GM19043 (cell line): ENCODE measurements around the gene GUCY1A2.
"Not testable (repeated sequence)": the region's sequence is repeated elsewhere in the genome, so short reads cannot be mapped to it uniquely, and the experiment has no call there.

Experiments used
- ATAC-seq: cut with Tn5 transposase; IDR thresholded peaks from one replicate; pipeline ENCODE4 v1.9.1; 2021; ENCODE audit warnings: low read depth; ENCODE audit not compliant: unreplicated experiment

Gene GUCY1A2

DNA sequence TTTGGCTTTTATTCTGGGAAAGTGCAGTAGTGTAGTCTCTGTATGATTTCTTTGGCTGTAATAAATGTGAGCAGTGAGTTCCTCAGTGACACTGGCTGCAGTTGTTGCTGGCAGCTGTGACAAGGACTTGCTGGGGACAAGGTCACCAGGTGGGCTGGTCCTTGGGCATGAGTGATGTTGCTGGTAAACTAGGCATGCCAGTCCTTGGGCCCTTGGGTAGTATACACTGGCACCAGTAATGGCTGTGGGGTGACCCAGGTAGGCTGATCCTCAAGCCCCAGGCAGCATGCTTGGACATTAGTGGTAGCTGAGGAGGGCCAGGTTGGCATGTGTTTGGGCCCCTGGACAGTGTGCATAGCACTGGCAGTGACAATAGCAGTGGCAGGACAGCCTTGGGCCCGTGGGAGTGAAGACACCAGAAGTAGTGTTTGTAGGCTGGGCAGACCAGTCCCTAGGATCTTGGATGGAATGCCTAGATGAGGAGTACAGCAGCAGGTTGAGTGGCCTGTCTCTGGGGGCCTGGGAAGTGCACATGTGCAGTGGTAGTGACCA, 164.3 kb downstream of the GUCY1A2 start:
- ATAC-seq: no peak

DNA sequence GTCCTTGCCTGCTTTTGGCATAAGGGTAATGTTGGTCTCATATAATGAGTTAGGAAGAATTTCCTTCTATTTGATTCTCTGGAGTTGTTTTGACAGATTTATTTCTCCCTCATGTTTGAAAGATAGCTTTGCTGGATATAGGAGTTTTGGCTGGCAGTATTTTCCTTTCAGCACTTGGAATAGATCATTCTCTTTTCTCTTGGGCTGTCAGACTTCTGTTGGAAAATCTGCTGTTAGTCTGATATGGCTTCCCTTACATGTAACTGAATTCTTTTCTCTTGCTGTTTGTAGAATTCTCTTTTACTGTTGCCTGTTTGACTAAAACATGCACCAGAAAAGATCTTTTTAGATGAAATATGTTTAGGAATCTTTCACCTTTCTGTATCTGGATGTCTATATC, 165.5 kb downstream of the GUCY1A2 start:
- ATAC-seq: no peak

DNA sequence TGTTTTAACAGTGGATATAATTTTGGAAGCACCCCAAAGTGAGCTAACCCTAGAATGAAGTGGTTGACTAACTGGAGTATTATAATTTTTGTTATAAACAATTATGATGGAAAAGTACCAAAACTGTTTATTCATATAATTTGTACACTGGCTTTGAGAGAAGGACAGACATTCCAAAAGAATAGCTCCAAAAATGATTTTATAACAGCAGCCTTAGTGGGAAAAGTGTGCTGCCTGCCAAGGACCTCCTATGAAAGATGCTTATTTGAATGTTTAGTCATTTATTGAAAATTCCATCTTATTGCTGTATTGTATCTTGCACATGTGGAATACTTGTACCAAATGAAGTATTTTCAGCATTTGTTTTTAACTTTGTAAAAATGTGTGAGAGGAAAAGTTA, 169.8 kb downstream of the GUCY1A2 start:
- no peak for ATAC-seq

DNA sequence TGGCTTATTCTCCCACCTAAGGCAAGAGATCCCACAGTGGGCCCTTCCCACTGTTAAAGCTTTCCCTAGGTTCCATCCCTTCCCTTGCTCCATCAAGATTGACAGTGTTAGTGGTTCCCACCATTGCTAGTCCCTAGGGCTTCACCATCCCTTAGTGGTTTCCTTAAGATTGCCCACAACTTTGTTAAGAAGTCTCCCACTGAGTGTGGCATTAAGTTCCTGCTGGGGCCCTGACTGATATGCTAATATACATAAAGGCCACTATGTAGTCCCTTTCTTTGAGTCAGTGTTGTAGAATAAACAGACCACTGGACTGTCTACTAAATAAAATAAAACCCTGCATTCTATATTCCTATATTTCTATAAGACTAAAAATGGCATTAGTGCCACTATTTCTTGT, 176.1 kb downstream of the GUCY1A2 start:
- no peak for ATAC-seq

DNA sequence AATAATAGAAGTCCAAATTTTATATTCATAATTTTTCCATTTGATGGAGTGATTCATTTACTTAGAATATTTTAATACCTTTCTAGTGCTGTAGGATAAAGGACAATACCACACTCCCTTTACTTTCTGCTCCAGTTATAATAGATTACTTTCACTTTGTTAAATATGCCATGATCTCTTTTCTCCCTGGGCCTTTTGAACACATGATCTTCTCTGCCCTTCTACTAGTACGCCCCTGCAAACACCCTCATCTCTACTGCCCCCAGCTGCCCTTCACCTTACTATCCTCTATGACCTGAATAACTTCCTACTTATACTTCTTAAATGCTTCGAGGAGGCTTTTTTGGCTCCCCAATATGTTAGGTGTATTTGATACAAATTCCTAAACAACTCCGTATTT, 177.3 kb downstream of the GUCY1A2 start:
- no peak for ATAC-seq

DNA sequence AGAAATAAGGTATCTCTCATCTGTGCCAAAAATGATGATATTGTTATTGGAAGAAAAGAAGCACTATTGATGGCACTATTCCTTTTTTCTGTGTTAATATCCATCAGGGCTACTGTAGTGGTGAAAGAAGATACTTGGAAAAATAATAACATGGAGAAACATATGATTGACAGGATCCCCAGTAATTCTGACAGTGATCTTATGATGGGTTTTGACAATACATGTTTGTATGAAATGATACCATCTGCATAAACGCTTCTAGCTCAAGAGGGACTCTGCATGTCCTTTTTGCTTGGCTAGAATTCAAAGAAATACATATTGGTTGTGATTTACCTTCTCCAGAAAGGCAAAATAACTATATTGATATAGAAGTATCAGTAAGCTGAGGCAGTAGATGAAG, 178.1 kb downstream of the GUCY1A2 start:
- ATAC-seq: no peak

DNA sequence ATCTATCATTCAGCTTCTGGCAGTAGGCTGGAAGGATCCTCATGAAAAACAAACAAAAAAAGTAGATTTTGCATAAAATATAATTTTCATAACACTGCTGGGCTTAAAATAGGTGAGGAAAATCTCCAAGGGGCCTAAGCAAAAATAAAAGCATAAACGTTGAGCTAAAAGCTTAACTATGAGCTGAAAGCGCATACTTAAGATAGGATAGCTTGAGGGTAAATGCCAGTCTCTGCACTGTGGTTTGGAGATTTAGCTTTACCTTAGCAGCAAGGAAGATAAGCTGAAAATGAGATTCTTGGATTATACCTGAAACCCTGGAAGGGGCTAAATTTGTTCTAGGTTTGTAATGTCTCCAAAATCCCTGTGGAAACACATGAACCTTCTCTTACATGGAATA, 183.7 kb downstream of the GUCY1A2 start:
- no peak for ATAC-seq

DNA sequence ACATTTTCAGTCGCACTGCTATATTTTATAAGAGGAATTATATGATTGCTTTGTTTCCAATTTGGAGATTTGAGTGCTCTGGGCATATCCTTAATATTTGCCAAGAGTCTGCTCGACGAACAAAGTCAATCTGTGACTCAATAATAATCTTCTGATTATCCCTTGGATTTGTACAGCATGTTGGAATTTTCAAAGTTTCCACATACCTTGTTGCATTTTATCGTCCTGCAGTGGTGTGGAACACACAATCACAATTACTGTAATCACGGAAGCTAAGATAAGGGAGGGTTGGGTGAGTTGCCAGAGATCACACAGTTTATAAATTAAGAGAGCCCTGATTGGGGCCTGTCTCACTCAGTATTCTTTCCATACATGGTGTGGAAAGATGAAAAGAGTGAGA, 189.3 kb downstream of the GUCY1A2 start:
- no peak for ATAC-seq

DNA sequence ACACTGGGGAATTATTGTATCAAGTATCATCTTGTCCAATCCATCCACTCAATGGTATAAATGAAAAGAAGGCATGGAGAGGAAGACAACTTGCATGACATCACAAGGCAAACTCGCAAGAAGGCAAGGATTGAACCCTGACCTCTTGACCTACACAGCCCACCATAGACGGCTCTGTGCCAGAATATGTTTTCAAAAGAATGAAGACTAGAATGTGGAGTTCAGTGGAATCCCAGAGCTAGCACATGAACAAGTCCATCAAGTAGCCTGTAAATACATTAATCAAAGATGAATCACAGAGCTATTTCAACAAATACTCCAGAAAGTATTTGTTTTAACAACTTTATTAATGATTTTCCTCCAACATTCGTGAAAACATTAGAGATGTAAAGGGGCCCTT, 189.7 kb downstream of the GUCY1A2 start:
- no peak for ATAC-seq

DNA sequence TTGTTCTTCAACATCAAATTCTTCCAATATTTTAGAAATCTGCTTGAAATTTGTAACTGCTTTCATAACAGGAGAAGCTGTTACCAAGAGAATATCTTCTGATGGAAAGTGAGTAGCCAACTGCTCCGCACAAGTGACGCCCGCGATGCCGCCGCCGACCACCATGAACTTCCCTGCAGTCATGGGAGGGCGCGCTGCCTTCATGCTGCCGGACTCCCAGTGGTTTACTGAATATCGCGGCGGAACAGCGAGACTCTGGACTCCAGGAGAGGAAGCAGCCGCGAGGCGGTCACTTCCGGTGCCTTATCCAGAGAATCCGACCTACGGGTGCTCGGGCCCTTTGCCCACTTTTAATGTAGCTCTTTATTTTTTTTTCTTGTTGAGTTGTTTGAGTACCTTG, 190.6 kb downstream of the GUCY1A2 start:
- ATAC-seq: no peak

DNA sequence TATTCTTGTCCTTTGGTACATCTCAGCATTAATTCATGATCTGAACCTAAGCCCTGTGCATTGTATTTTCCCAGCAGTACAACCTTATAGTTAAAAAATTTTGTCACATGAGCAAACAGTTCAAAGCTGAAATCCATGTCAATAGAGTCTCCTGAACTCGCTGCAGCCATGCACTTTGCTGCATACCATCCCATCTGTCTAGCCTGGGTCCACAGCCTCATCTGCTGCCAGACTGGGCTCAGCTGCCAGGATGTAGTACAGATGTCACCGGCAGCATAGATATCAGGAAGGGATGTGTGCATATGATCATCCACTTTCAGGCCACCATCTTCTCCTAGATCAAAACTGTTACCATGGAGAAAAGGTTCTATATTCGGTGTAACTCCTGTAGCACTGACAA, 191.7 kb downstream of the GUCY1A2 start:
- ATAC-seq: not testable (repeated sequence)

DNA sequence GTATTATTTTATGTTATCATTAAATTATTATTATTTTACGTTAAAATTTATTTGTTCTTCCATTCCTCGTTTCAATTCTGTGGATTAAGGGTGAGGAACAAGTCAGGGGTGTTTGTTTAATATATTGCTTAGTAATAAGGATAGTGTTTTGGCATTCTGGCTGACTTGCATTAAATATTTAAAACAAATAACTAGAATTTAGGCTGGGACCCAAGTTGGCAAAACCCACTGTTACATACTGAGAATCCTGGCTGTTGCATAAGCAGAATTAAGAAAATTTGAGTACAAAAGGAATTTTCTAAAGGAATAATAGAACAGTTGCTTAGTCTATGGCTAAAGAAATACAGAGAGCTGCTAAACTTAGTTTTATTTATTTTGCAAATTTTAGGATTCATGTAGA, 196.4 kb downstream of the GUCY1A2 start:
- ATAC-seq: no peak

DNA sequence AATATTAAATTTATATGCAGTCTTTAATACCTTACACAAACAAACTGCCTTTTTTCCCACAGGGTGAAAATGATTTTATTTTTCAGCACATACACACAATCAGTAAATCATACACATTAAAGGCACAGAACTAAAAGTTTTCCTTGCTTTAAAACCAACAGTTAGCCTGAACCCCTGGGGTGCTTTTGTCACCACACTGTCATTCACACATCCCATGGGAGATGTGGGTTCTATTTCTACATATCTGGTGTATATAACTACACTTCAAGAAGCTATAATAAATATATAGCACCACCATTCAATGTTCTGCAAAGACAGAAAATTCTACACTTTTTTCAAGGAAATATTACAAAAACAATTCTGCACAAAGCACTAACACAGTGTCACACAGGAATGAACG, 197.0 kb downstream of the GUCY1A2 start:
- ATAC-seq: no peak

DNA sequence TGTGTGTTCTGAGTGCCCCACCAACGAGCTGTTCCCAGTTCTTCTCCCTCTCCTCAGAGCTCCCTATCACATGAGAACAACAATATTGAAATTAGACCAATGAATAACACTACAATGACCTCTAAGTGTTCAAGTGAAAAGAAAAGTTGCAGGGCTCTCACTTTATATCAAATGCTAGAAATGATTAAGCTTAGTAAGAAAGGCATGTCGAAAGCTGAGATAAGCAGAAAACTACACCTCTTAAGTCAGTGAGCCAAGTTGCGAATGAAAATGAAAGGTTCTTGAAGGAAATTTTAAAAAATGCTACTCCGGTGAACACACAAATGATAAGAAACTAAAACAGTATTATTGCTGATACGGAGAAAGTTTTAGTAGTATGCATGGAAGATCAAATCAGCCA, 199.8 kb downstream of the GUCY1A2 start:
- ATAC-seq: no peak

DNA sequence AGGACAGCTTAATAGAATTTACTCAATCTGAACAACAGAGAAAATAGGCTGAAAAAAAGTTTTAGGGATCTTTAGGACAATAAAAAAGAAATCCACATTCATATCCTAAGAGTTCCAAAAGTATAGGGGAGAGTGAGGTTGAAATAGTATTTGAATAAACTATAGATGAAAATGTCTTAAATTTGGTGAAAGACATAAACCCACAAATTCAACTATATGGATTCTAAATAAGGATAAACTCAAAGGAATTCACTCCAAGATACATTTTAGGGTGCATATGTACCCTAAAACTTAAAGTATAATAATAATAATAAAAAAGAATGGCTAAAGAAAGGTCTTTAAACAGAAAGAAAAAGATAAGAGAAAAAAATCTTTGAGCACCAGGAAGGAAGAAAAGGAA, 203.1 kb downstream of the GUCY1A2 start:
- no peak for ATAC-seq

DNA sequence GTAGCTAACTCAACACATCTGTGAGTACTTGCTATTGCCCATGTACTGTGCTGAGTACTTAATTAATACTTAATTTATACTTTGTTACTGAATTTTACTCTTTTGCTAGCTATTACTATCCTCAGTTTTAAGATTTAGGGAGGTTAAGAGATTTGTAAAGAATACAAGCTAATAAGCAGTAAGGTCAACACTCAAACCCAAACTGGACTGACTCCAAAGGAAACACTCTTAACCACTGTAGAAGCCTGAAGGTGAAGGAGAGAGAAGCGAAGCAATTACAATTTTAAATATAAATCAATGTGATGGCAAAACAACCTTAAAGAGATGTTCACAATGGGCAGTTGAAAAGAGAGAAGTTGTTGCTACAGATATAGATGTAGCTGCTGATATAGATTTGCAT, 204.5 kb downstream of the GUCY1A2 start:
- no peak for ATAC-seq

DNA sequence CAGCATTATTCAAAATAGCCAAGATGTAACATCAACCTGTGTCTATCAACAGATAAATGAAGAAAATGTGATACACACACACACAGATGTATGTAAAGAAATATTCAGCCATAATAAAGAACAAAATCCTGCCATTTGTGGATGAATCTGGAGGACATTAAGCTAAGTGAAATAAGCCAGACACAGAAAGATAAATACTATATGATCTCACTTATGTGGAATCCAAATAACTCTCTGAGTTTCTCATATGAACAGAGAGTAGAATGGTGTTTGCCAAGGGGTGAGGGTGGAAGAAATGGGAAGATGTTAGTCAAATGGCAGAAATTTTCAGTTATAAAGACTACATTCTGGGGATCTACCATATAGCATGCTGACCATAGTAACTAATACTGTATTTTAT, 224.2 kb downstream of the GUCY1A2 start:
- ATAC-seq: no peak

DNA sequence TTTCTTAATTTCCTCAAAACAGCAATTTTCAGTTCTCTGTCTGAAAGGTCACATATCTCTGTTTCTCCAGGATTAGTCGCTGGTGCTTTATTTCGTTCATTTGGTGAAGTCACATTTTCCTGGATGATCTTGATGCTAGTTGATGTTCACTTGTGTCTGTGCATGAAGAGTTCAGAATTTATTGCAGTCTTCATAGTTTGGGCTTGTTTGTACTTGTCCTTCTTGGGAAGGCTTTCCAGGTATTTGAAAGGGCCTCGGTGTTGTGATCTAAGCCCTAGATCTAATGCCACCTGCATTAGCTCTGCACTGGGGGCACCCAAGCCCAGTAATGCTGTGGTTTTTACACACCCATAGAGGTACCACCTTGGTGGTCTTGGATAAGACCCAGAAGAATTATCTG, 228.9 kb downstream of the GUCY1A2 start:
- no peak for ATAC-seq

DNA sequence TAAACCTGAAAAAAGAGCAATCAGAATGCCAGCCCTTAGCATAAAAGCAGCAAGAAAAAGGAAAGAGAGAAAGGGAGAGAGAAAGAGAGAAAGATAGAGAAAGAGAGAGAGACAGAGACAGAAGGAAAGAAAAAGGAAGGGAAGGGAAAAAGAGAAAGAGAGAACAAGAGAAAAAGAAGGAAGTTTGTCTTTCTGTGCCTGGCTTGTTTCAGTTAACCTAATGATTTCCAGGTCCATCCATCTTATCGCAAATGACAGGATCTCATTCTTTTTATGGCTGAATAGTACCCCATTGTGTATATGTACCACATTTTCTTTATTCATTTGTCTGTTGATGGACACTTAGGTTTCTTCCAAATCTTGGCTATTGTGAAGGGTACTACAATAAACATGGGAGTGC, 230.8 kb downstream of the GUCY1A2 start:
- no peak for ATAC-seq

DNA sequence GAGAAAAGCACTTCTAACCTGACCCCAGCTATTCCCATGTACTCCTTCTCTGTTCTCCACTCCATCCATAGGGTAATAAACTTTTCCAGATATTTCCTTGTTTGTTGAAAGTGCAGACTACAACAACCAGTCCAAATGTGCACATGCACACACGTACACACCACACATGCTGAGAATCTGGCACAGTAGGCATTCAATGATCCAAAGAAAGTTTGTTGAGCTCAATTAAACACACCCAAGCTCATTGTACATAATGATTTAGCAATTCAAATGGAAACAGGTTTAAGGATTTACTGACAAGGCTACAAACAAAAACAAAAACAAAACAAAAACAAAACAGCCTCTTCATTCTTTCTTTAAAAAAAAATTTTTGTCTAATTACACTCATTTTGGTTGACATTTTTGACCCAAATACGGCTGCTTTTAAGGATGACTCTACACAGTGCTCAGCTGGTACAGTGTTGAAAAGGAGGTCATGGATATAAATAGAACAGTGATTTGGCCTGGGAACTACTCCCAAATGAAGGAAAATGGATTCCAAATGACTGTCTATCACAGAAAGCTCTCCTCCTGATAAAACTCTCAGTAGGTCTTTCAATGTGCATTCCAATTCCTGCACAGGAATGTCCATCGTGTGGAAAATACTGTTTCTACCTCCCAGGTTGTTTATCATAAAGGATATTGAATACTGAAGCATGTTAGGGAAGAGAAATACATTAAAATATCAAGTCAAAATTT, 232.2 kb downstream of the GUCY1A2 start:
- ATAC-seq: no peak

DNA sequence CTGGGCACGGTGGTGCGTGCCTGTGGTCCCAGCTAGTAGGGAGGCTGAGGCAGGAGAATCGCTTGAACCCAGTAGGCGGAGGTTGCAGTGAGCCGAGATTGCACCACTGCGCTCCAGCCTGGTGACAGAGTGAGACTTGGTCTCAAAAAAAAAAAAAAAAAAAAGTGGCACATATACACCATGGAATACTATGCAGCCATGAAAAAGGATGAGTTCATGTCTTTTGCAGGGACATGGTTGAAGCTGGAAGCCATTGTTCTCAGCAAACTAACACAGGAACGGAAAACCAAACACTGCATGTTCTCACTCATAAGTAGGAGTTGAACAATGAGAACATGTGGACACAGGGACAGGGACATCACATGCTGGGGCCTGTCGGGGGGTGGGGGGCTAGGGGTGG, 241.0 kb downstream of the GUCY1A2 start:
- not testable (repeated sequence) for ATAC-seq

DNA sequence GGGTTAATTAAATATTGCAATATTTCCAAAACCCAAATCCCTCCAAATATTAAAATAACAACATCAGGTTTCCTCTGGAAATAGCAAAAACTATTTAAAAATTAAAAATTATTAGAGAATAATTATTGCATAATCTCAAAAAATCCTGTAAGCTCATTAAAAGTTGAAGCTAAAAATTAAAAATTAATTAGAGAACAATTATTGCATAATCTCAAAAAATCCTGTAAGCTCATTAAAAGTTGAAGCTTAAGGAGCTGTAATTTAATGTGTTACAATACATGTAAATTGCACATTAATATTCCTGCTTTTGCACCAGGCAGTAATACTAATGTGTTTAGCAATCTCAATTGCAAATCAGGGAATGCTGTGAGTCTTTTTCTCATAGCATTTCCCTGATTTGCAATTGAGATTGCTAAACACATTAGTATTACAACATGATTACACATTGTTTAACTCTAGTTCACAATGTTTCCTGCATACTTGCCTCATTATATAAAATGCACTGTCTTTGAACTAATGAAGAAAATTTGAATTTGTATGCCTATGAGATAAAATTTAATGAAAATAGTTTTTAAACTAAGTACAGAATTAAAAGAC, 247.7 kb downstream of the GUCY1A2 start:
- no peak for ATAC-seq
